Ectodermal cell (in vitro differentiated cells): Measurements from ENCODE around the gene ADAM19.

ENCODE experiments used
- H3K27ac ChIP-seq: 2 replicates; pipeline ENCODE4 v1.7.0; 2013; ENCODE audit warnings: mild to moderate bottlenecking, low read depth, low read length; ENCODE audit not compliant: insufficient read depth, poor library complexity, severe bottlenecking
- H3K27me3 ChIP-seq: 2 replicates; pipeline ENCODE4 v1.7.0; 2013; ENCODE audit warnings: mild to moderate bottlenecking, low read length; ENCODE audit not compliant: insufficient read depth, control insufficient read depth, poor library complexity, severe bottlenecking
- H3K36me3 ChIP-seq: one replicate; pipeline ENCODE4 v1.7.0; 2013; ENCODE audit warnings: low read length; ENCODE audit not compliant: control insufficient read depth, insufficient read depth
- H3K4me1 ChIP-seq: one replicate; pipeline ENCODE4 v1.7.0; 2013; ENCODE audit warnings: low read length; ENCODE audit not compliant: control insufficient read depth, insufficient read depth
- H3K4me3 ChIP-seq: 2 replicates; pipeline ENCODE4 v1.7.0; 2013; ENCODE audit warnings: low read depth, low read length, control low read depth; ENCODE audit not compliant: insufficient read depth
- H3K9me3 ChIP-seq: 2 replicates; pipeline ENCODE4 v1.7.0; 2013; ENCODE audit warnings: mild to moderate bottlenecking, low read length, moderate library complexity; ENCODE audit not compliant: control insufficient read depth
- WGBS, 2 experiments: methylation state at CpG; one replicate each; pipeline ENCODE4 v1.1.7; 2013; ENCODE audit warnings: missing lambda C conversion rate in 2 of 2; 5-methylcytosine and 5-hydroxymethylcytosine counted together

ADAM19 gene

GRCh38 chr5:157549954-157550549 lies 25.5 kb downstream of the ADAM19 start:
- 94 to 95% methylated on average over 5 of the region's 5 CpGs for WGBS, 2 experiments
- H3K4me3 ChIP-seq = no peak overlapping the region

GRCh38 chr5:157549283-157549629 lies 26.3 kb downstream of the ADAM19 start:
- no peak overlapping the region for H3K27ac ChIP-seq
- H3K27me3 ChIP-seq = no peaks in the 10 kb centered on the region
- WGBS, 2 experiments = 70% methylated on average over 3 of the region's 3 CpGs; no CpG with 5 or more reads in 1 of the 2 experiments
- no peak overlapping the region for H3K4me3 ChIP-seq
- no peaks in the 10 kb centered on the region for H3K36me3 ChIP-seq
- H3K4me1 ChIP-seq = peaks cover 5% of the 10 kb centered on the region
- H3K9me3 ChIP-seq = no peaks in the 10 kb centered on the region

More at GRCh38 chr5:157549954-157550549, 25.5 kb downstream of the ADAM19 start:
- H3K4me1 ChIP-seq = peaks cover 5% of the 10 kb centered on the region
- H3K9me3 ChIP-seq = no peaks in the 10 kb centered on the region
- H3K36me3 ChIP-seq = no peaks in the 10 kb centered on the region
- H3K27me3 ChIP-seq = no peaks in the 10 kb centered on the region
- no peak overlapping the region for H3K27ac ChIP-seq

GRCh38 chr5:157548513-157549282 lies 26.9 kb downstream of the ADAM19 start:
- H3K4me3 ChIP-seq = no peak overlapping the region
- peaks cover 5% of the 10 kb centered on the region for H3K4me1 ChIP-seq
- 85 to 90% methylated on average over 4 of the region's 4 CpGs for WGBS, 2 experiments
- no peak overlapping the region for H3K27ac ChIP-seq
- H3K9me3 ChIP-seq = no peaks in the 10 kb centered on the region
- no peaks in the 10 kb centered on the region for H3K27me3 ChIP-seq
- no peaks in the 10 kb centered on the region for H3K36me3 ChIP-seq

GRCh38 chr5:157547941-157548512 lies 27.5 kb downstream of the ADAM19 start:
- Histone ChIP-seq H3K9me3 (no peaks in the 10 kb centered on the region), H3K27ac (no peak overlapping the region), H3K27me3 (no peaks in the 10 kb centered on the region), H3K36me3 (no peaks in the 10 kb centered on the region), H3K4me3 (no peak overlapping the region), H3K4me1 (peaks cover 5% of the 10 kb centered on the region)
- WGBS, 2 experiments = 91 to 94% methylated on average over 3 of the region's 3 CpGs

- Histone ChIP-seq H3K4me1 (peaks cover 5% of the 10 kb centered on the region), H3K27ac (no peak overlapping the region)
These were observed 29.0 kb downstream of the ADAM19 start for GRCh38 chr5:157546456-157547100.

GRCh38 chr5:157545610-157546310 lies 29.8 kb downstream of the ADAM19 start:
- Histone ChIP-seq H3K36me3 (no peaks in the 10 kb centered on the region), H3K4me3 (no peak overlapping the region), H3K9me3 (no peaks in the 10 kb centered on the region), H3K27ac (no peak overlapping the region), H3K27me3 (no peaks in the 10 kb centered on the region), H3K4me1 (peaks cover 11% of the 10 kb centered on the region)
- WGBS, 2 experiments = 90 to 98% methylated on average over 4 of the region's 4 CpGs

More at GRCh38 chr5:157546456-157547100, 29.0 kb downstream of the ADAM19 start:
- no peaks in the 10 kb centered on the region for H3K27me3 ChIP-seq
- H3K36me3 ChIP-seq = no peaks in the 10 kb centered on the region
- no peaks in the 10 kb centered on the region for H3K9me3 ChIP-seq
- WGBS, 2 experiments = 81 to 90% methylated on average over 6 of the region's 6 CpGs
- H3K4me3 ChIP-seq = no peak overlapping the region

GRCh38 chr5:157544623-157544989 lies 31.0 kb downstream of the ADAM19 start:
- H3K9me3 ChIP-seq = no peaks in the 10 kb centered on the region
- peaks cover 16% of the 10 kb centered on the region for H3K4me1 ChIP-seq
- no peak overlapping the region for H3K27ac ChIP-seq
- no peaks in the 10 kb centered on the region for H3K36me3 ChIP-seq
- WGBS, 2 experiments = 95% methylated on average over 7 of the region's 7 CpGs
- H3K4me3 ChIP-seq = no peak overlapping the region
- no peaks in the 10 kb centered on the region for H3K27me3 ChIP-seq

- Histone ChIP-seq H3K4me3 (no peak overlapping the region), H3K27ac (no peak overlapping the region), H3K4me1 (peaks cover 16% of the 10 kb centered on the region), H3K9me3 (no peaks in the 10 kb centered on the region), H3K36me3 (no peaks in the 10 kb centered on the region), H3K27me3 (no peaks in the 10 kb centered on the region)
- 91 to 92% methylated on average over 10 of the region's 10 CpGs for WGBS, 2 experiments
These were observed 31.6 kb downstream of the ADAM19 start for GRCh38 chr5:157543825-157544622.

- Histone ChIP-seq H3K4me3 (no peak overlapping the region), H3K36me3 (no peaks in the 10 kb centered on the region), H3K27ac (no peak overlapping the region), H3K4me1 (peaks cover 16% of the 10 kb centered on the region), H3K9me3 (no peaks in the 10 kb centered on the region), H3K27me3 (no peaks in the 10 kb centered on the region)
- 92 to 93% methylated on average over 13 to 14 of the region's 14 CpGs for whole genome bisulfite sequencing, 2 experiments
These were observed 33.1 kb downstream of the ADAM19 start for GRCh38 chr5:157542282-157543000.
